Measurements from ENCODE around the gene ILKAP. TPM values are rescaled to one million over a fixed set of nuclear protein-coding genes. Genes with fewer than 3 reads are reported as not detected.
A peak's percentile ranks its signal among the peaks of the same experiment; 100 is the strongest.

Gene ILKAP
- total and polyA plus RNA-seq, 2 experiments from 2014 or later, result 25.9 to 37.5 TPM

GRCh38 chr2:238216651-238217184 lies 13.2 kb upstream of the ILKAP start:
- Histone ChIP-seq H4K20me1 (ENCODE audit: insufficient read depth, poor library complexity, severe bottlenecking) (no peaks in the 10 kb centered on the region), H3K27me3 (no peaks in the 10 kb centered on the region), H3K27ac (no peak overlapping the region), H2AFZ (no peak overlapping the region), H3K4me1 (ENCODE audit: insufficient read depth) (no peaks in the 10 kb centered on the region), H3K4me3 (no peak overlapping the region), H3K36me3 (replicated peaks; ENCODE audit: insufficient read depth, low read depth) (no peaks in the 10 kb centered on the region), H3K9me2 (replicated peaks; ENCODE audit: insufficient read depth) (no peaks in the 10 kb centered on the region), H3K79me2 (no peaks in the 10 kb centered on the region), H3K4me2 (no peak overlapping the region), H3K9me3 (ENCODE audit: low read depth) (no peaks in the 10 kb centered on the region)
- 94% methylated on average over 2 of the region's 2 CpGs for WGBS (ENCODE audit: low lambda C conversion rate, missing lambda C conversion rate)
- no peak for DNase-seq (ENCODE audit: low spot score)
- no peak for TF ChIP-seq CTCF (IDR thresholded peaks at IDR 0.05; ENCODE audit: poor library complexity)
- no peak for TF ChIP-seq EZH2phosphoT487 (IDR thresholded peaks at IDR 0.05; ENCODE audit: low read depth, severe bottlenecking, unreplicated experiment)
- TF ChIP-seq EZH2 (IDR thresholded peaks at IDR 0.05; ENCODE audit: borderline replicate concordance), result no peak

- no peak for DNase-seq (ENCODE audit: low spot score)
- H3K9me2 ChIP-seq (replicated peaks; ENCODE audit: insufficient read depth), result no peaks in the 10 kb centered on the region
- no peak for TF ChIP-seq EZH2 (IDR thresholded peaks at IDR 0.05; ENCODE audit: borderline replicate concordance)
- TF ChIP-seq EZH2phosphoT487 (IDR thresholded peaks at IDR 0.05; ENCODE audit: low read depth, severe bottlenecking, unreplicated experiment), result no peak
- TF ChIP-seq CTCF (IDR thresholded peaks at IDR 0.05; ENCODE audit: poor library complexity), result no peak
- H3K79me2 ChIP-seq, result peaks cover 10% of the 10 kb centered on the region
- no peaks in the 10 kb centered on the region for H3K27me3 ChIP-seq
- 83% methylated on average over 7 of the region's 7 CpGs for WGBS (ENCODE audit: low lambda C conversion rate, missing lambda C conversion rate)
- peaks cover 9% of the 10 kb centered on the region for H4K20me1 ChIP-seq (ENCODE audit: insufficient read depth, poor library complexity, severe bottlenecking)
- peak overlapping the region; percentile 12 for H3K27ac ChIP-seq
- no peak overlapping the region for H3K4me2 ChIP-seq
- no peaks in the 10 kb centered on the region for H3K9me3 ChIP-seq (ENCODE audit: low read depth)
- no peak overlapping the region for H3K4me3 ChIP-seq
- H3K36me3 ChIP-seq (replicated peaks; ENCODE audit: insufficient read depth, low read depth), result no peaks in the 10 kb centered on the region
- peaks cover 2% of the 10 kb centered on the region for H3K4me1 ChIP-seq (ENCODE audit: insufficient read depth)
- no peak overlapping the region for H2AFZ ChIP-seq
Measured at GRCh38 chr2:238207006-238207405, 3.5 kb upstream of the ILKAP start.

GRCh38 chr2:238203973-238204683 lies 633 bp upstream of the ILKAP start:
- no peak for DNase-seq (ENCODE audit: low spot score)
- Histone ChIP-seq H3K4me3 (peak overlapping the region; percentile 26), H2AFZ (peak overlapping the region; percentile 95), H3K79me2 (peaks cover 39% of the 10 kb centered on the region), H3K4me1 (ENCODE audit: insufficient read depth) (peaks cover 8% of the 10 kb centered on the region), H3K9me2 (replicated peaks; ENCODE audit: insufficient read depth) (no peaks in the 10 kb centered on the region), H4K20me1 (ENCODE audit: insufficient read depth, poor library complexity, severe bottlenecking) (peaks cover 38% of the 10 kb centered on the region), H3K27ac (peak overlapping the region; percentile 89), H3K9me3 (ENCODE audit: low read depth) (no peaks in the 10 kb centered on the region), H3K4me2 (peak overlapping the region; percentile 84), H3K27me3 (no peaks in the 10 kb centered on the region), H3K36me3 (replicated peaks; ENCODE audit: insufficient read depth, low read depth) (no peaks in the 10 kb centered on the region)
- 67% methylated on average over 18 of the region's 18 CpGs for WGBS (ENCODE audit: low lambda C conversion rate, missing lambda C conversion rate)
- TF ChIP-seq EZH2 (IDR thresholded peaks at IDR 0.05; ENCODE audit: borderline replicate concordance) (no peak), EZH2phosphoT487 (IDR thresholded peaks at IDR 0.05; ENCODE audit: low read depth, severe bottlenecking, unreplicated experiment) (no peak), CTCF (IDR thresholded peaks at IDR 0.05; ENCODE audit: poor library complexity) (no peak)
